HG03039 (cell line): ENCODE data around the gene HDGFL3.

Experiments
- ATAC-seq: cut with Tn5 transposase; IDR thresholded peaks from one replicate; pipeline ENCODE4 v1.9.1; 2021; ENCODE audit warnings: mild to moderate bottlenecking, moderate library complexity; ENCODE audit not compliant: unreplicated experiment

The HDGFL3 gene

GRCh38 chr15:83129791-83130190 is 77.8 kb downstream of the HDGFL3 start:
- no peak for ATAC-seq

GRCh38 chr15:83127547-83128150 is 80.0 kb downstream of the HDGFL3 start:
- ATAC-seq = no peak

- no peak for ATAC-seq
These were observed 84.1 kb downstream of the HDGFL3 start for GRCh38 chr15:83123529-83123928.

- ATAC-seq = no peak
These were observed 87.5 kb downstream of the HDGFL3 start for GRCh38 chr15:83119968-83120581.

- no peak for ATAC-seq
These were observed 88.7 kb downstream of the HDGFL3 start for GRCh38 chr15:83118968-83119367.

GRCh38 chr15:83118291-83118827 is 89.3 kb downstream of the HDGFL3 start:
- ATAC-seq = no peak

GRCh38 chr15:83115831-83116565 is 91.6 kb downstream of the HDGFL3 start:
- ATAC-seq = no peak

GRCh38 chr15:83115410-83115809 is 92.2 kb downstream of the HDGFL3 start:
- no peak for ATAC-seq

- ATAC-seq = no peak
These were observed 92.8 kb downstream of the HDGFL3 start for GRCh38 chr15:83114856-83115255.

- no peak for ATAC-seq
These were observed 93.5 kb downstream of the HDGFL3 start for GRCh38 chr15:83113881-83114674.

- ATAC-seq = no peak
These were observed 94.7 kb downstream of the HDGFL3 start for GRCh38 chr15:83112956-83113299.

- no peak for ATAC-seq
These were observed 95.2 kb downstream of the HDGFL3 start for GRCh38 chr15:83112233-83112955.

- ATAC-seq = no peak
These were observed 96.5 kb downstream of the HDGFL3 start for GRCh38 chr15:83111149-83111548.

- ATAC-seq = no peak
These were observed 97.2 kb downstream of the HDGFL3 start for GRCh38 chr15:83110381-83110780.

- ATAC-seq = no peak
These were observed 98.1 kb downstream of the HDGFL3 start for GRCh38 chr15:83109532-83109931.

- ATAC-seq = no peak
These were observed 99.1 kb downstream of the HDGFL3 start for GRCh38 chr15:83108266-83109219.

- ATAC-seq = no peak
These were observed 99.8 kb downstream of the HDGFL3 start for GRCh38 chr15:83107841-83108181.

GRCh38 chr15:83106994-83107840 is 100.4 kb downstream of the HDGFL3 start, which contains the start of gene TM6SF1:
TSS of gene TM6SF1 (plus strand) at chr15:83107645. CDS start at chr15:83107681, 36 bp downstream.
- no peak for ATAC-seq

- no peak for ATAC-seq
These were observed 102.2 kb downstream of the HDGFL3 start for GRCh38 chr15:83105440-83105839.
